HUES48 (cell line): ENCODE data around the gene SDK2.

ENCODE experiments used
- H3K27ac ChIP-seq: one replicate; pipeline ENCODE4 v1.7.0; 2013; ENCODE audit warnings: low read depth, low read length, inconsistent platforms
- H3K27me3 ChIP-seq: 2 replicates; pipeline ENCODE4 v1.6.1; 2013; ENCODE audit warnings: mild to moderate bottlenecking, low read length; ENCODE audit not compliant: control insufficient read depth, insufficient read depth
- H3K36me3 ChIP-seq: 2 replicates; pipeline ENCODE4 v1.6.1; 2013; ENCODE audit warnings: low read length; ENCODE audit not compliant: control insufficient read depth, insufficient read depth
- H3K4me1 ChIP-seq: 2 replicates; pipeline ENCODE4 v1.6.1; 2013; ENCODE audit warnings: mild to moderate bottlenecking, low read length; ENCODE audit not compliant: control insufficient read depth, insufficient read depth
- H3K4me3 ChIP-seq: 2 replicates; pipeline ENCODE4 v1.5.1; 2013; ENCODE audit warnings: mild to moderate bottlenecking, low read depth, low read length
- H3K9ac ChIP-seq: 2 replicates; pipeline ENCODE4 v1.6.1; 2013; ENCODE audit warnings: mild to moderate bottlenecking, low read depth, low read length, moderate library complexity
- H3K9me3 ChIP-seq: 2 replicates; pipeline ENCODE4 v1.6.1; 2013; ENCODE audit warnings: low read length; ENCODE audit not compliant: control insufficient read depth, insufficient read depth

Gene SDK2

GRCh38 chr17:73415782-73416181 is 228.5 kb downstream of the SDK2 start:
- H3K36me3 ChIP-seq, result no peaks in the 10 kb centered on the region; the same call in 1 of the 2 replicates
- no peaks in the 10 kb centered on the region for H3K9me3 ChIP-seq
- no peak overlapping the region for H3K9ac ChIP-seq
- no peak overlapping the region for H3K27ac ChIP-seq
- H3K27me3 ChIP-seq, result no peaks in the 10 kb centered on the region
- no peaks in the 10 kb centered on the region for H3K4me1 ChIP-seq
- H3K4me3 ChIP-seq, result no peak overlapping the region

DNA sequence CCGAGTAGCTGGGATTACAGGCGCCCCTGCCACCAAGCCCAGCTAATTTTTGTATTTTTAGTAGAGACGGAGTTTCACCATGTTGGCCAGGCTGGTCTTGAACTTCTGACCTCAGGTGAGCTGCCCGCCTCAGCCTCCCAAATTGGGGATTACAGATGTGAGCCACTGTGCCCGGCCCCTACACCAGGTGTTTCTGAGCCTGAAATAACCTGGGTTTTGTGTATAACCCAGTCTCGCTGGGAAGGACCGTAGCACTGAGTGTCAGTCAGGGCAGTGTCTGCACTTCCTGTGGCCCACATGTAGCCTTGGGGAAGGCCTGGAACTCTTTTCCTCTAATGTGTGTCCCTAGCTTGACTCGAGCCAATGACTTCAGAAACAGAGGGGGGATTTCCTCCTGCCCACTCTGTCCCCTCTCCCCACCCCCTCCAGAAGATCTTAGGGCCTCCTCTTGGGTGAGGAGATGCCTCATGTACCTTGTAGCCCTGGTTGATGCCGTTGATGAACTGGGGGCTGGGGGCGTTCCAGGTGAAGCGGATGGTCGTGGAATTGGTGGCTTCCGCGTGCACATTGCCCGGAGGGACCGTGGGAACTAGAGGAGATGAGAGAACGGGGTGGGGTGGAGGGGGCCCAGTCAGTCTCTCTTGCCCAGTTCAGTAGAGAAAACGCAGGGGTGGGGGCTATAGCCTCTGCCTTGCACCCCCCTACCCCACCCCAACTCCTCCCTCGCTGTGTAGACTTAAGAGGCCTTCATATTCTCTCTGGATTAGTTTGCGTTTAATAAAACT is 229.9 kb downstream of the SDK2 start:
- no peaks in the 10 kb centered on the region for H3K4me1 ChIP-seq
- H3K27ac ChIP-seq, result no peak overlapping the region
- no peaks in the 10 kb centered on the region; the same call in 1 of the 2 replicates for H3K36me3 ChIP-seq
- no peak overlapping the region for H3K9ac ChIP-seq
- H3K27me3 ChIP-seq, result no peaks in the 10 kb centered on the region
- H3K9me3 ChIP-seq, result no peaks in the 10 kb centered on the region
- no peak overlapping the region for H3K4me3 ChIP-seq

GRCh38 chr17:73412914-73413313 is 231.3 kb downstream of the SDK2 start:
- Histone ChIP-seq H3K36me3 (no peaks in the 10 kb centered on the region; the same call in 1 of the 2 replicates), H3K9ac (no peak overlapping the region)

GRCh38 chr17:73411313-73411747 is 232.9 kb downstream of the SDK2 start:
- H3K27me3 ChIP-seq, result no peaks in the 10 kb centered on the region
- no peak overlapping the region for H3K9ac ChIP-seq
- no peaks in the 10 kb centered on the region; the same call in 1 of the 2 replicates for H3K36me3 ChIP-seq
- H3K4me1 ChIP-seq, result no peaks in the 10 kb centered on the region
- H3K27ac ChIP-seq, result no peak overlapping the region
- H3K4me3 ChIP-seq, result no peak overlapping the region
- no peaks in the 10 kb centered on the region for H3K9me3 ChIP-seq

More at GRCh38 chr17:73412914-73413313, 231.3 kb downstream of the SDK2 start:
- Histone ChIP-seq H3K27ac (no peak overlapping the region), H3K4me1 (no peaks in the 10 kb centered on the region), H3K9me3 (no peaks in the 10 kb centered on the region), H3K4me3 (no peak overlapping the region), H3K27me3 (no peaks in the 10 kb centered on the region)

GRCh38 chr17:73410586-73411312 is 233.5 kb downstream of the SDK2 start:
- no peaks in the 10 kb centered on the region; the same call in 1 of the 2 replicates for H3K36me3 ChIP-seq
- H3K4me1 ChIP-seq, result no peaks in the 10 kb centered on the region
- no peak overlapping the region for H3K27ac ChIP-seq
- no peak overlapping the region for H3K4me3 ChIP-seq
- no peak overlapping the region for H3K9ac ChIP-seq
- no peaks in the 10 kb centered on the region for H3K27me3 ChIP-seq
- no peaks in the 10 kb centered on the region for H3K9me3 ChIP-seq

- H3K9me3 ChIP-seq, result no peaks in the 10 kb centered on the region
- H3K27me3 ChIP-seq, result no peaks in the 10 kb centered on the region
- no peak overlapping the region for H3K4me3 ChIP-seq
- H3K27ac ChIP-seq, result no peak overlapping the region
- H3K4me1 ChIP-seq, result no peaks in the 10 kb centered on the region
- H3K9ac ChIP-seq, result no peak overlapping the region
- no peaks in the 10 kb centered on the region for H3K36me3 ChIP-seq
These were observed 240.0 kb downstream of the SDK2 start for GRCh38 chr17:73404246-73404645.

- Histone ChIP-seq H3K9me3 (no peaks in the 10 kb centered on the region), H3K27me3 (no peaks in the 10 kb centered on the region), H3K27ac (no peak overlapping the region), H3K4me1 (no peaks in the 10 kb centered on the region), H3K4me3 (no peak overlapping the region), H3K9ac (no peak overlapping the region), H3K36me3 (no peaks in the 10 kb centered on the region)
These were observed 241.8 kb downstream of the SDK2 start for GRCh38 chr17:73402466-73402865.

GRCh38 chr17:73401911-73402310 is 242.3 kb downstream of the SDK2 start:
- Histone ChIP-seq H3K36me3 (no peaks in the 10 kb centered on the region), H3K4me1 (no peaks in the 10 kb centered on the region), H3K9me3 (no peaks in the 10 kb centered on the region), H3K27ac (no peak overlapping the region), H3K27me3 (no peaks in the 10 kb centered on the region), H3K4me3 (no peak overlapping the region), H3K9ac (no peak overlapping the region)

GRCh38 chr17:73400915-73401545 is 243.2 kb downstream of the SDK2 start:
- H3K36me3 ChIP-seq, result no peaks in the 10 kb centered on the region
- H3K9me3 ChIP-seq, result no peaks in the 10 kb centered on the region
- no peak overlapping the region for H3K9ac ChIP-seq
- H3K27ac ChIP-seq, result no peak overlapping the region
- no peaks in the 10 kb centered on the region for H3K27me3 ChIP-seq
- no peak overlapping the region for H3K4me3 ChIP-seq
- H3K4me1 ChIP-seq, result no peaks in the 10 kb centered on the region

GRCh38 chr17:73399056-73399455 is 245.2 kb downstream of the SDK2 start:
- H3K27me3 ChIP-seq, result no peaks in the 10 kb centered on the region
- H3K27ac ChIP-seq, result no peak overlapping the region
- H3K4me1 ChIP-seq, result no peaks in the 10 kb centered on the region
- H3K4me3 ChIP-seq, result no peak overlapping the region
- no peaks in the 10 kb centered on the region for H3K36me3 ChIP-seq
- H3K9ac ChIP-seq, result no peak overlapping the region
- no peaks in the 10 kb centered on the region for H3K9me3 ChIP-seq
